ENCODE measurements around the gene TMEFF2. TPM values are rescaled to one million over a fixed set of nuclear protein-coding genes. Genes with fewer than 3 reads are reported as not detected.

The TMEFF2 gene
- total RNA-seq, 1 experiment from 2014 or later = not detected

DNA sequence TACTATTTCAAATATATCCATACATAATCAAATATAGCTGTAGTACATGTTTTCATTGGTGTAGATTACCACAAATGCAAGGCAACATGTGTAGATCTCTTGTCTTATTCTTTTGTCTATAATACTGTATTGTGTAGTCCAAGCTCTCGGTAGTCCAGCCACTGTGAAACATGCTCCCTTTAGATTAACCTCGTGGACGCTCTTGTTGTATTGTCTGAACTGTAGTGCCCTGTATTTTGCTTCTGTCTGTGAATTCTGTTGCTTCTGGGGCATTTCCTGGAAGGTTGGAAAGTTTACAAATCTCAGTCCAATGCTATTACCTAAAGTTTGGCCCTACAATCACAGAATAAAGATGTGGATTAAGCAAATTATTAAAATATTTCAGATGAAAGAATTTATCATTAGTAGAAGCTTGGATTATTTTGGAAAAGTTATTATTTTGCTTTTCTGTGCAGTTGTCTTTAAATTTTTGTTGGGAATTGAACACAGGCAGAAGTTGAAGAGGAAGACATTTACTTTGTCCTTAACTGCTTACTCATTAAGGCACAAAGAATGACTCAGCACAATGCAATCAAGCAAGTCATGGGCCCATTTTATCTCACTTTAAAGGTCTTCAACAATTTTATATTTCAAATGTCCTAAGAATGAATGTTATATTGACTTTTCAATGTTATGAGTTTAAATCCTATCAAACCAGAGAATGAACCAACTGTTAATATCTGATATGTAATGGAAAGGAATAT, 244.4 kb downstream of the TMEFF2 start:
- H3K4me3 Mint-ChIP-seq (ENCODE audit: low read depth, unreplicated experiment) = no peak overlapping the region
- peaks cover 2% of the 10 kb centered on the region for H3K9me3 Mint-ChIP-seq (ENCODE audit: low read depth, unreplicated experiment)
- TF ChIP-seq CTCF (IDR thresholded peaks at IDR 0.05; ENCODE audit: unreplicated experiment) = no peak
- no peak overlapping the region for H3K27ac Mint-ChIP-seq (ENCODE audit: unreplicated experiment)
- CTCF ChIA-PET = no interaction called here
- H3K4me1 Mint-ChIP-seq (ENCODE audit: low read depth, unreplicated experiment) = no peaks in the 10 kb centered on the region
- intact Hi-C loops (cut with micrococcal nuclease; ENCODE audit: unreplicated experiment) = no loop called here
- no peak for DNase-seq
- no TSS peak for BruUV-seq (replicated peaks)
- no peaks in the 10 kb centered on the region for H3K27me3 Mint-ChIP-seq (ENCODE audit: unreplicated experiment)
- H3K36me3 Mint-ChIP-seq (ENCODE audit: insufficient read depth, unreplicated experiment) = no peaks in the 10 kb centered on the region

- DNase-seq = no peak
- H3K27me3 Mint-ChIP-seq (ENCODE audit: unreplicated experiment) = no peaks in the 10 kb centered on the region
- BruUV-seq (replicated peaks) = no TSS peak
- TF ChIP-seq CTCF (IDR thresholded peaks at IDR 0.05; ENCODE audit: unreplicated experiment) = no peak
- intact Hi-C loops (cut with micrococcal nuclease; ENCODE audit: unreplicated experiment) = loop anchor here (10.0 kb wide), 1 partner anchor 198 kb away; no protein-coding TSS in a partner anchor
- H3K27ac Mint-ChIP-seq (ENCODE audit: unreplicated experiment) = no peak overlapping the region
- H3K4me1 Mint-ChIP-seq (ENCODE audit: low read depth, unreplicated experiment) = no peaks in the 10 kb centered on the region
- CTCF ChIA-PET = no interaction called here
- H3K36me3 Mint-ChIP-seq (ENCODE audit: insufficient read depth, unreplicated experiment) = no peaks in the 10 kb centered on the region
- H3K9me3 Mint-ChIP-seq (ENCODE audit: low read depth, unreplicated experiment) = peaks cover 2% of the 10 kb centered on the region
- H3K4me3 Mint-ChIP-seq (ENCODE audit: low read depth, unreplicated experiment) = no peak overlapping the region
Observed at GRCh38 chr2:191947235-191947634, 247.5 kb downstream of the TMEFF2 start.

- H3K27ac Mint-ChIP-seq (ENCODE audit: unreplicated experiment) = no peak overlapping the region
- no peak overlapping the region for H3K4me3 Mint-ChIP-seq (ENCODE audit: low read depth, unreplicated experiment)
- intact Hi-C loops (cut with micrococcal nuclease; ENCODE audit: unreplicated experiment) = loop anchor here (10.0 kb wide), 1 partner anchor 198 kb away; no protein-coding TSS in a partner anchor
- peaks cover 2% of the 10 kb centered on the region for H3K9me3 Mint-ChIP-seq (ENCODE audit: low read depth, unreplicated experiment)
- CTCF ChIA-PET = no interaction called here
- H3K36me3 Mint-ChIP-seq (ENCODE audit: insufficient read depth, unreplicated experiment) = no peaks in the 10 kb centered on the region
- DNase-seq = no peak
- no peaks in the 10 kb centered on the region for H3K27me3 Mint-ChIP-seq (ENCODE audit: unreplicated experiment)
- TF ChIP-seq CTCF (IDR thresholded peaks at IDR 0.05; ENCODE audit: unreplicated experiment) = no peak
- H3K4me1 Mint-ChIP-seq (ENCODE audit: low read depth, unreplicated experiment) = no peaks in the 10 kb centered on the region
- no TSS peak for BruUV-seq (replicated peaks)
Observed at GRCh38 chr2:191946471-191947182, 248.1 kb downstream of the TMEFF2 start.

DNA sequence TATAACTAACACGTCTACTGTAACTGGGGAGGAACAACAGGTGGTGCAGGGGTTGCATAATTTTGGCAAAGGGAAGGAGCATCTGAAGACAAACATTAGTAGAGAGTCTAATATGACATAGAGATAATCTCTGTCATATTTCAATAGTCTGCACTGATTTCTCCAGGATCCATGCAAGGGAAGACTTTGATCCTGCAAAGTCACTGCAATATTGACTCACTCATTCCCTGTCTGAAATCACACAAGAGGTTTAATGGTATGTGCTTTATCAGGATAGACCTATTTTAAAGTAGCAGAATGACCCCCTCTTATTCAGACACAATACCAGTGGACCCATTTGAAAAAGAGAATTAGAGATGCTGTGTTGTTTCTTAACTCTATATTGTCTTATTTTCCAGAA, 249.1 kb downstream of the TMEFF2 start:
- no peak for TF ChIP-seq CTCF (IDR thresholded peaks at IDR 0.05; ENCODE audit: unreplicated experiment)
- no peak overlapping the region for H3K27ac Mint-ChIP-seq (ENCODE audit: unreplicated experiment)
- H3K36me3 Mint-ChIP-seq (ENCODE audit: insufficient read depth, unreplicated experiment) = no peaks in the 10 kb centered on the region
- no peak overlapping the region for H3K4me3 Mint-ChIP-seq (ENCODE audit: low read depth, unreplicated experiment)
- H3K4me1 Mint-ChIP-seq (ENCODE audit: low read depth, unreplicated experiment) = no peaks in the 10 kb centered on the region
- peaks cover 2% of the 10 kb centered on the region for H3K9me3 Mint-ChIP-seq (ENCODE audit: low read depth, unreplicated experiment)
- intact Hi-C loops (cut with micrococcal nuclease; ENCODE audit: unreplicated experiment) = loop anchor here (10.0 kb wide), 1 partner anchor 199 kb away; no protein-coding TSS in a partner anchor
- CTCF ChIA-PET = no interaction called here
- no peaks in the 10 kb centered on the region for H3K27me3 Mint-ChIP-seq (ENCODE audit: unreplicated experiment)
- no TSS peak for BruUV-seq (replicated peaks)
- DNase-seq = no peak
